SU-DHL-6 (cell line): ENCODE measurements around the gene MAP2.

ENCODE experiments used
- H2AFZ ChIP-seq: fragments of 200-600 bp; sonication (generic); 2 replicates; pipeline ENCODE4 v1.6.1; 2014; ENCODE audit warnings: low read depth, mild to moderate bottlenecking, moderate library complexity, mixed read lengths, antibody characterized with exemption, low read length; ENCODE audit not compliant: severe bottlenecking
- H3F3A ChIP-seq: fragments of 200-600 bp; shearing (Covaris generic); 2 replicates; pipeline ENCODE4 v1.6.0; 2016; ENCODE audit warnings: antibody characterized with exemption, mild to moderate bottlenecking; ENCODE audit not compliant: insufficient read depth
- H3K27ac ChIP-seq: fragments of 200-600 bp; sonication (generic); 2 replicates; pipeline ENCODE4 v1.5.1; 2016; ENCODE audit warnings: low read depth, mild to moderate bottlenecking, low read length, moderate library complexity, mixed read lengths
- H3K27me3 ChIP-seq: fragments of 200-600 bp; sonication (generic), shearing (Covaris generic); 2 replicates; pipeline ENCODE4 v1.6.0; 2014; ENCODE audit warnings: mild to moderate bottlenecking, low read length
- H3K36me3 ChIP-seq: fragments of 200-600 bp; sonication (generic); 2 replicates; pipeline ENCODE4 v1.6.1; 2014; ENCODE audit warnings: mild to moderate bottlenecking, low read length, mixed read lengths
- H3K4me2 ChIP-seq: fragments of 300-600, 200-600 bp; shearing (Covaris generic), sonication (generic); 2 replicates; pipeline ENCODE4 v1.6.0; 2014; ENCODE audit warnings: low read length, low read depth, mild to moderate bottlenecking; ENCODE audit not compliant: poor library complexity, severe bottlenecking
- H3K4me3 ChIP-seq: fragments of 200-600 bp; sonication (generic); 2 replicates; pipeline ENCODE4 v1.5.1; 2014; ENCODE audit warnings: antibody characterized with exemption, low read length, mild to moderate bottlenecking, mixed read lengths; ENCODE audit not compliant: insufficient read depth, poor library complexity, severe bottlenecking
- H3K79me2 ChIP-seq: fragments of 200-600 bp; sonication (generic); 2 replicates; pipeline ENCODE4 v1.6.1; 2014; ENCODE audit warnings: mild to moderate bottlenecking, low read length, moderate library complexity; ENCODE audit not compliant: insufficient read depth
- H3K9ac ChIP-seq: fragments of 200-600 bp; sonication (generic); 2 replicates; pipeline ENCODE4 v1.7.0; 2014; ENCODE audit warnings: mild to moderate bottlenecking, low read length
- H3K9me2 ChIP-seq: fragments of 200-600 bp; sonication (generic); replicated peaks from 2 replicates; pipeline ENCODE4 v1.6.1; 2014; ENCODE audit warnings: low read length; ENCODE audit not compliant: insufficient read depth
- H3K9me3 ChIP-seq: fragments of 200-600 bp; sonication (generic); 2 replicates; pipeline ENCODE4 v1.6.1; 2014; ENCODE audit warnings: low read length, mixed read lengths; ENCODE audit not compliant: insufficient read depth
- H4K20me1 ChIP-seq: fragments of 200-600 bp; sonication (generic); 2 replicates; pipeline ENCODE4 v1.6.1; 2014; ENCODE audit warnings: low read depth, mild to moderate bottlenecking, antibody characterized with exemption, low read length, moderate library complexity, mixed read lengths
- CTCF ChIP-seq: fragments of 200-600 bp; sonication (generic); IDR thresholded peaks from one replicate; pipeline ENCODE4 v1.5.1; 2017; ENCODE audit warnings: antibody characterized with exemption, mild to moderate bottlenecking, low read length, moderate library complexity; ENCODE audit not compliant: insufficient read depth, poor library complexity, severe bottlenecking
- EZH2phosphoT487 ChIP-seq: fragments of 200-600 bp; sonication (generic), shearing (Covaris generic); conservative IDR thresholded peaks from 2 replicates; pipeline ENCODE4 v1.6.1; 2018; ENCODE audit warnings: mild to moderate bottlenecking, antibody characterized with exemption, low read length, moderate library complexity, mixed read lengths

MAP2 gene

DNA sequence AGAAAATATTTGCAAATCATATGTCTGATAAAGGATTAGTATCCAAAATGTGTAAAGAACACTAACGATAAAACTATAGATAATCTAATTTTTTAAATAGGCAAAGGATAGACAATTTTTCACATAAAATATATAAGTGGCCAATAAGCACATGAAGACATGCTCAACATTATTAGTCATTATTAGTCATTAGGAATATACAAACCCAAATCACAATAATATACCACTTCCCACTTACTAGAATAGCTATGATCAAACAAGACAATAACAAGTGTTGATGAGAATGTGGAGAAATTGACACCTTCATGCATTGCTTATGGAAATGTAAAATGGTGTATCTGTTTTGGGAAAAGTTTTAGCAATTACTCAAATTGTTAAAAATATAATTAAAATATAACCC, 12.6 kb upstream of the MAP2 start:
- TF ChIP-seq CTCF (no peak), EZH2phosphoT487 (no peak)

DNA sequence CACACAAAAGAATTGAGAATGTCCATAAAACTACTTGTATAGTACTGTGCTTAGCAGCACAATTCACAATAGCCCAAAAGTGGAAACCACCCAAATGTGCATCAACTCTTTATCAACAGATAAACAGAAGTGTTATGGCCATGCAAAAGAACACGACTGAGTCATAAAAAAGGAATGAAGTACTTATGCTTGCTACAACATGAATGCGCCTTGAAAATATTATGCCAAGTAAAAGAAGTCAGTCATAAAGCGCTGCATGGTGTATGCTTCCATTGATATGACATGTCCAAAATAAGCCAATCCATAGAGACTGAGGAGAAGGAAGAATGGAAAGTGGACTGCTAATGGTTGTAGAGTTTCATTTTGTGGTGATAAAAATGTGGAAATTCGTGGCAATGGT, 12.1 kb upstream of the MAP2 start:
- no peak overlapping the region for H3K9ac ChIP-seq
- H3K36me3 ChIP-seq: no peaks in the 10 kb centered on the region
- no peak overlapping the region for H3K4me3 ChIP-seq
- no peaks in the 10 kb centered on the region for H3F3A ChIP-seq
- no peaks in the 10 kb centered on the region for H3K79me2 ChIP-seq
- H3K27ac ChIP-seq: no peak overlapping the region
- H3K9me3 ChIP-seq: no peaks in the 10 kb centered on the region
- H3K27me3 ChIP-seq: no peaks in the 10 kb centered on the region
- H3K4me2 ChIP-seq: no peak overlapping the region
- H3K9me2 ChIP-seq: no peaks in the 10 kb centered on the region
- no peak overlapping the region for H2AFZ ChIP-seq
- TF ChIP-seq CTCF: no peak
- no peak for TF ChIP-seq EZH2phosphoT487
- no peaks in the 10 kb centered on the region for H4K20me1 ChIP-seq

More for the DNA sequence above, 12.6 kb upstream of the MAP2 start:
- H3K79me2 ChIP-seq: no peaks in the 10 kb centered on the region
- H3K9me2 ChIP-seq: no peaks in the 10 kb centered on the region
- H4K20me1 ChIP-seq: no peaks in the 10 kb centered on the region
- H3K4me2 ChIP-seq: no peak overlapping the region
- no peak overlapping the region for H3K27ac ChIP-seq
- no peaks in the 10 kb centered on the region for H3K9me3 ChIP-seq
- no peak overlapping the region for H3K9ac ChIP-seq
- H3F3A ChIP-seq: no peaks in the 10 kb centered on the region
- H3K27me3 ChIP-seq: no peaks in the 10 kb centered on the region
- no peaks in the 10 kb centered on the region for H3K36me3 ChIP-seq
- no peak overlapping the region for H2AFZ ChIP-seq
- no peak overlapping the region for H3K4me3 ChIP-seq

DNA sequence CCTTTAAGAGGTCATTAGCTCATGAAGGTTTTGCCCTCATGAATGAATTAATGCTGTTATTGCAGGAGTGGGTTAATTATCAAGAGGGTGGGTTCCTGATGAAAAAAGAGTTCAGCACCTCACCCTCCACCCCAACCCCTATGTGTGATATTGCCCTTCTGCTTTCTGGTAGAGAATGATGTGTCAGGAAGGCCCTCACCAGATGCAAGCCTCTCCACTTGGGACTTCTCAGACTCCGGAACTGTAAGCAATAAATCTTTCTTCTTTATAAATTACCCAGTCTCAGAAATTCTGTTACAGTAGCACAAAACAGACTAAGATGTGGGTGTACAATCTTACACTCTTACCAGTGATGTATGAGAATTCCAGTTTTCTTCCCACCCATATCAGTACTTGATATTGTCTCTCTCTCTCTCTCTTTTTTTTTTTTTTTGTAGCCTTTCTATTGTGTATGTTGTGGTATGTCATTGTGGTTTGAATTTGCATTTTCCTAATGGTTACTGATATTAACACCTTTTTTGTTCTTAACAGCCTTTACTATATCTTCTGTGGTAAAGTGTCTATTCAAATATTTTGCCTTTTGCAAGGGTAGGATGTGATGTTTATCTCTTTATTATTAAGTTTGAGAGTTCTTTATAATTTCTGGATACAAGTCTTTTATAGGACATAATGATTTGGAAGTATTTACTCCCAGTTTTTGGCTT, 10.4 kb upstream of the MAP2 start:
- no peaks in the 10 kb centered on the region for H3F3A ChIP-seq
- H4K20me1 ChIP-seq: no peaks in the 10 kb centered on the region
- H3K4me2 ChIP-seq: no peak overlapping the region
- H3K27ac ChIP-seq: no peak overlapping the region
- H2AFZ ChIP-seq: no peak overlapping the region
- H3K79me2 ChIP-seq: no peaks in the 10 kb centered on the region
- H3K27me3 ChIP-seq: no peaks in the 10 kb centered on the region
- H3K36me3 ChIP-seq: no peaks in the 10 kb centered on the region
- TF ChIP-seq CTCF (no peak), EZH2phosphoT487 (no peak)
- no peak overlapping the region for H3K4me3 ChIP-seq
- no peak overlapping the region for H3K9ac ChIP-seq
- H3K9me2 ChIP-seq: no peaks in the 10 kb centered on the region
- no peaks in the 10 kb centered on the region for H3K9me3 ChIP-seq
